Measurements from ENCODE around the gene SLC9A5.

Gene SLC9A5

DNA sequence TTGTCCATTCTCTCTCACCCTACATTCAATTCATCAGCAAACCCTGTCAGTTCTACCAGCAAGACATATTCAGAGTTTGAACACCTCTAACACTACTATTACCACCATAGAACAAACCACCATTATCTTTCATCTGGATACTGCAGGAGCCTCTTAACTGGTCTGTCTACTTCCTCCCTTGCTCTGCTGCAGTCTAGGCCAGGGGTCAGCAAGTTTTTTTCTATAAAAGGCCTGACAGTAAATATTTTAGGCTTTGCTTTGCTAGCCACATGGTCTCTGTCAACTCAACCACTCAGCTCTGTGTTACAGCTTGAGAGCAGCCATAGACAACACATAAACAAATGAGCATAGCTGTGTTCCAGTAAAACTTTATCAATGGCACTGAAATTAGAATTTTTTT, 63.9 kb downstream of the SLC9A5 start:
- no peak for DNase-seq

DNA sequence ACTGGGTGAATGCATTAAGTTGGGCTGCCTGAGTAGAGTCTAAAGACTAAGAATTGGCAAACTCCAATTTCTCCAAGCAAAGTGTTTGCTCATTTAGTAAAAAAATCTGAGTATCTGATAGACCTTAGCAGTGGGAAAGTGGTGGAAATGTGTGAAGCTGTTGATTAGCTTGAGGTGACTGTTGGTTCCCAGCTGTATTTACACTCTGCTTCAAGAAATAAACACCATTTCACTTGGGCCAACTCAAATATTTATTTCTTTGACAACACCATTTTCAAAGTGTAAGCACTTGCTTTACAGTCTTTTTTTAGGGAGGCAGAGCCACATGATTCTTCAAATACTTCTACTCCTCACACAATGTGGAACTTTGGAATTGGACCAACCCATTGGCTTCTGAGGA, 69.1 kb downstream of the SLC9A5 start:
- DNase-seq: no peak

Measured in hematopoietic multipotent progenitor cell treated with erythropoietin and hydrocortisone succinate and interleukin-3 and kit ligand, for 8 days (in vitro differentiated cells).